ENCODE results near the gene TOP2B.

The TOP2B gene

GRCh38 chr3:25679166-25679565 is 14.5 kb upstream of the TOP2B start:
- DNase-seq (ENCODE audit: low read depth) = no peak
- H3K4me3 ChIP-seq (ENCODE audit: low read depth, low read length) = no peak overlapping the region

- DNase-seq (ENCODE audit: low read depth) = no peak
Observed at GRCh38 chr3:25678581-25678980, 13.9 kb upstream of the TOP2B start.

GRCh38 chr3:25677121-25677520 is 12.4 kb upstream of the TOP2B start:
- no peak for DNase-seq (ENCODE audit: low read depth)
- no peak overlapping the region for H3K4me3 ChIP-seq (ENCODE audit: low read depth, low read length)

More at GRCh38 chr3:25678581-25678980, 13.9 kb upstream of the TOP2B start:
- H3K4me3 ChIP-seq (ENCODE audit: low read depth, low read length) = no peak overlapping the region

GRCh38 chr3:25674670-25675069 is 10.0 kb upstream of the TOP2B start:
- no peak for DNase-seq (ENCODE audit: low read depth)

GRCh38 chr3:25673738-25674298 is 9.1 kb upstream of the TOP2B start:
- no peak overlapping the region for H3K4me3 ChIP-seq (ENCODE audit: low read depth, low read length)
- DNase-seq (ENCODE audit: low read depth) = no peak

More at GRCh38 chr3:25674670-25675069, 10.0 kb upstream of the TOP2B start:
- no peak overlapping the region for H3K4me3 ChIP-seq (ENCODE audit: low read depth, low read length)

- no peak for DNase-seq (ENCODE audit: low read depth)
- H3K4me3 ChIP-seq (ENCODE audit: low read depth, low read length) = peak overlapping the region; percentile 63
Observed at GRCh38 chr3:25665315-25666280, 891 bp upstream of the TOP2B start.

GRCh38 chr3:25663869-25664811 is 567 bp downstream of the TOP2B start:
- DNase-seq (ENCODE audit: low read depth) = peak; percentile 28
- H3K4me3 ChIP-seq (ENCODE audit: low read depth, low read length) = peak overlapping the region; percentile 63

- DNase-seq (ENCODE audit: low read depth) = no peak
- H3K4me3 ChIP-seq (ENCODE audit: low read depth, low read length) = peak overlapping the region; percentile 63
Observed at GRCh38 chr3:25663347-25663868, 1.3 kb downstream of the TOP2B start.

GRCh38 chr3:25662736-25663320 is 1.9 kb downstream of the TOP2B start:
- peak overlapping the region; percentile 63 for H3K4me3 ChIP-seq (ENCODE audit: low read depth, low read length)
- no peak for DNase-seq (ENCODE audit: low read depth)

GRCh38 chr3:25661694-25662437 is 2.8 kb downstream of the TOP2B start:
- peak overlapping the region; percentile 63 for H3K4me3 ChIP-seq (ENCODE audit: low read depth, low read length)
- no peak for DNase-seq (ENCODE audit: low read depth)

GRCh38 chr3:25658836-25659235 is 5.9 kb downstream of the TOP2B start:
- no peak for DNase-seq (ENCODE audit: low read depth)
- no peak overlapping the region for H3K4me3 ChIP-seq (ENCODE audit: low read depth, low read length)

- no peak overlapping the region for H3K4me3 ChIP-seq (ENCODE audit: low read depth, low read length)
- DNase-seq (ENCODE audit: low read depth) = no peak
Observed at GRCh38 chr3:25657293-25657692, 7.4 kb downstream of the TOP2B start.

- DNase-seq (ENCODE audit: low read depth) = no peak
- H3K4me3 ChIP-seq (ENCODE audit: low read depth, low read length) = no peak overlapping the region
Observed at GRCh38 chr3:25655659-25656058, 9.0 kb downstream of the TOP2B start.

GRCh38 chr3:25654576-25654975 is 10.1 kb downstream of the TOP2B start:
- DNase-seq (ENCODE audit: low read depth) = no peak
- no peak overlapping the region for H3K4me3 ChIP-seq (ENCODE audit: low read depth, low read length)

GRCh38 chr3:25653322-25653721 is 11.4 kb downstream of the TOP2B start:
- no peak overlapping the region for H3K4me3 ChIP-seq (ENCODE audit: low read depth, low read length)
- DNase-seq (ENCODE audit: low read depth) = no peak

- no peak for DNase-seq (ENCODE audit: low read depth)
Observed at GRCh38 chr3:25652921-25653320, 11.8 kb downstream of the TOP2B start.

GRCh38 chr3:25648925-25649830 is 15.5 kb downstream of the TOP2B start:
- no peak for DNase-seq (ENCODE audit: low read depth)
- no peak overlapping the region for H3K4me3 ChIP-seq (ENCODE audit: low read depth, low read length)

More at GRCh38 chr3:25652921-25653320, 11.8 kb downstream of the TOP2B start:
- no peak overlapping the region for H3K4me3 ChIP-seq (ENCODE audit: low read depth, low read length)

Data from skeletal muscle cell (primary cell).